ENCODE results near the gene ITFG1. TPM values are rescaled to one million over a fixed set of nuclear protein-coding genes. Genes with fewer than 3 reads are reported as not detected.
"Not testable (repeated sequence)": the region's sequence is repeated elsewhere in the genome, so short reads cannot be mapped to it uniquely, and the experiment has no call there.

The ITFG1 gene
- total and polyA plus RNA-seq, 11 donors, result 13.0 to 102 (median 70.1) TPM

- 92 to 95% (median 95%) methylated on average over 1 of the region's 1 CpG for WGBS, 4 donors
- H3K4me3 ChIP-seq, result no peak overlapping the region
- DNase-seq (no peak), ATAC-seq (peak in 1 of 4 donors; percentile 18)
- intact Hi-C loops (cut with DNase I), result loop anchor here in 2 of 10 donors (10.0 kb wide), 3 partner anchors 116 to 324 kb away; partner anchors contain the start of gene NETO2 (in 1 of the 2)
- peaks cover 3 to 73% (median 42%) of the 10 kb centered on the region in 12 donors for H3K4me1 ChIP-seq
- peaks cover 0 to 10% (median 0%) of the 10 kb centered on the region in 9 donors for H3K36me3 ChIP-seq
- no peaks in the 10 kb centered on the region for H3K27me3 ChIP-seq
- no peaks in the 10 kb centered on the region for H3K9me3 ChIP-seq
- TF ChIP-seq, protein P1, sequence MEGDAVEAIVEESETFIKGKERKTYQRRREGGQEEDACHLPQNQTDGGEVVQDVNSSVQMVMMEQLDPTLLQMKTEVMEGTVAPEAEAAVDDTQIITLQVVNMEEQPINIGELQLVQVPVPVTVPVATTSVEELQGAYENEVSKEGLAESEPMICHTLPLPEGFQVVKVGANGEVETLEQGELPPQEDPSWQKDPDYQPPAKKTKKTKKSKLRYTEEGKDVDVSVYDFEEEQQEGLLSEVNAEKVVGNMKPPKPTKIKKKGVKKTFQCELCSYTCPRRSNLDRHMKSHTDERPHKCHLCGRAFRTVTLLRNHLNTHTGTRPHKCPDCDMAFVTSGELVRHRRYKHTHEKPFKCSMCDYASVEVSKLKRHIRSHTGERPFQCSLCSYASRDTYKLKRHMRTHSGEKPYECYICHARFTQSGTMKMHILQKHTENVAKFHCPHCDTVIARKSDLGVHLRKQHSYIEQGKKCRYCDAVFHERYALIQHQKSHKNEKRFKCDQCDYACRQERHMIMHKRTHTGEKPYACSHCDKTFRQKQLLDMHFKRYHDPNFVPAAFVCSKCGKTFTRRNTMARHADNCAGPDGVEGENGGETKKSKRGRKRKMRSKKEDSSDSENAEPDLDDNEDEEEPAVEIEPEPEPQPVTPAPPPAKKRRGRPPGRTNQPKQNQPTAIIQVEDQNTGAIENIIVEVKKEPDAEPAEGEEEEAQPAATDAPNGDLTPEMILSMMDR (IDR thresholded peaks at IDR 0.05), result no peak
- TF ChIP-seq POLR2A (IDR thresholded peaks at IDR 0.05), result no peak
- peak overlapping the region in 1 of 12 donors; percentile 7 for H3K27ac ChIP-seq
Observed at GRCh38 chr16:47469227-47469626, 8.4 kb upstream of the ITFG1 start.

DNA sequence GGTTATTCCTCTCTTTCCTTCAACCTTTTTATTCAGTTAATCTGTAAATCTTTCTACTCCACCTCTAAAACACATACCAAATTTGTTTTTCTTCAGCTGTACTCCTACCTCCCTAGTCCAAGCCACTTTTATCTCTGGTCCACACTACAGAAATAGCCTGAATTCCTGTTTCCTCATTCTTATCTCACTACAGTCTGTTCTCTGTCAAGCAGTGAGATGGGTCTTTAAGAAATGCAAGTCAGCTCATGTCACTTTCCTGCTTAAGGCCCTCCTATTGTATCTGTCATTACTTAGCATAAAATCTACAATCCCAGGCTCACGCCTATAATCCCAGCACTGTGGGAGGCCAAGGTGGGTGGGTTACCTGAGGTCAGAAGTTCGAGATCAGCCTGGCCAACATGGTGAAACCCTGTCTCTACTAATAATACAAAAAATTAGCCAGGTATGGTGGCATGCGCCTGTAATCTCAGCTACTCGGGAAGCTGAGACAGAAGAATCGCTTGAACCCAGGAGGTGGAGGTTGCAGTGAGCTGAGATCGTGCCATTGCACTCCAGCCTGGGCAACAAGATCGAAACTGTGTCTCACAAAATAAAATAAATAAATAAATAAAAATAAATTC, 7.3 kb upstream of the ITFG1 start:
- Histone ChIP-seq H3K27ac (peak overlapping the region in 7 of 12 donors; percentile 5 to 44 (median 10)), H3K4me1 (peaks cover 3 to 80% (median 49%) of the 10 kb centered on the region in 12 donors), H3K36me3 (peaks cover 0 to 16% (median 0%) of the 10 kb centered on the region in 9 donors)
- not testable (repeated sequence) for H3K9me3 ChIP-seq, DNase-seq, H3K27me3 ChIP-seq, H3K4me3 ChIP-seq
- WGBS, 4 donors, result 75 to 87% (median 77%) methylated on average over 7 of the region's 7 CpGs
- intact Hi-C loops (cut with DNase I), result loop anchor here in 2 of 10 donors (10.0 kb wide), 3 partner anchors 117 to 323 kb away; partner anchors contain the start of gene NETO2 (in 1 of the 2)
- peak in 3 of 4 donors; percentile 53 to 74 (median 72) for ATAC-seq

DNA sequence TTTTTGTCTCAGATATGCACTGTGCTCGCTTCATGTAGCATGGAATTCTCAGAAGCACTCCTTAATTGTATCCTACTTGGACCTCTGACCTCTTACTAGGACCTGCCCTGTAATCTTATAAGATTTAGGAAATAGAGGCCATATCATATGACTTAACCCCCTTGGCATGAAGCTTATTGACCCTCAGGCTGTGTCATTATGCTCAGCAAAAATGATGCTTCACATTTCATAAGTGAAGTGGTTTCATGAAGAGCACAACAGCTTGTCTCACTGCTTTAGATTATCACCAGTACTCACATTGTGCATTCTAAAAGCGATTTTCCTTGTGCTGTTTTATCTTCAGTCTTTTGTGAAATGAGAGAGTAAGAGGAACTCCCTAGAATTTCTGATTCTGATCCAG, 6.6 kb upstream of the ITFG1 start:
- Histone ChIP-seq H3K9me3 (no peaks in the 10 kb centered on the region), H3K27ac (peak overlapping the region in 5 of 12 donors; percentile 6 to 44 (median 10)), H3K27me3 (no peaks in the 10 kb centered on the region), H3K4me3 (no peak overlapping the region), H3K36me3 (peaks cover 0 to 16% (median 0%) of the 10 kb centered on the region in 9 donors), H3K4me1 (peaks cover 10 to 86% (median 56%) of the 10 kb centered on the region in 12 donors)
- no peak for TF ChIP-seq POLR2A (IDR thresholded peaks at IDR 0.05)
- TF ChIP-seq, protein P1 (IDR thresholded peaks at IDR 0.05), result no peak
- 43 to 58% (median 53%) methylated on average over 2 of the region's 2 CpGs for WGBS, 4 donors
- intact Hi-C loops (cut with DNase I), result loop anchor here in 2 of 10 donors (10.0 kb wide), 3 partner anchors 117 to 323 kb away; partner anchors contain the start of gene NETO2 (in 1 of the 2)
- DNase-seq, result no peak
- ATAC-seq, result no peak

GRCh38 chr16:47465919-47466630, 5.2 kb upstream of the ITFG1 start:
- Histone ChIP-seq H3K9me3 (no peaks in the 10 kb centered on the region), H3K4me3 (no peak overlapping the region), H3K4me1 (peaks cover 13 to 88% (median 61%) of the 10 kb centered on the region in 12 donors), H3K36me3 (peaks cover 0 to 16% (median 0%) of the 10 kb centered on the region in 9 donors), H3K27ac (no peak overlapping the region), H3K27me3 (no peaks in the 10 kb centered on the region)
- DNase-seq (no peak), ATAC-seq (no peak)
- intact Hi-C loops (cut with DNase I), result loop anchor here in 2 of 10 donors (10.0 kb wide), 3 partner anchors 119 to 321 kb away; partner anchors contain the start of gene NETO2 (in 1 of the 2)
- no peak for TF ChIP-seq POLR2A (IDR thresholded peaks at IDR 0.05)
- WGBS, 4 donors, result 46 to 63% (median 50%) methylated on average over 2 of the region's 2 CpGs

All from heart left ventricle (tissue), 16 donors.